DMS153 (cell line): ENCODE data around the gene KCNMA1.
"Not testable (repeated sequence)": the region's sequence is repeated elsewhere in the genome, so short reads cannot be mapped to it uniquely, and the experiment has no call there.

Source experiments
- DNase-seq: peaks from one replicate; lab custom pipeline; 2025; lab: John Stamatoyannopoulos, UW

The KCNMA1 gene

DNA sequence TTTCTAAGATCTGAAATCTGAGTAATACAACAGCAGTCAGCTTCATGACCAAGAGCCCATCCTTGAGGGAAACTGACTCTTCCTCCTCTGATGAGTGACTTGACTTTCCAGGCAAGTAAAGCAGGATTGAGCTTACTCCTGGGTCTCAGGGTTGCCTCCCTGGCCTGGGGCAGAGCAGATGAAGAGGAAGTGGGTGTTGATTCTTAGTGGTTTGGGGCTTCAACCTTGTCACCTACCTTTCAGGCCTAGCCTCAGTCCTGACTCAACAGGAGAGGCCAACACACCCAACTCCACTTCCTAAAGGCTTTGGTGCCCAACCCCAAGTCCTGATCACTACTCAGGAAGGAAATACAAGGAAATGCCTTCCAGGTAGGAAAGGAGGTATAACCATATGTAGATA lies 54.1 kb downstream of the KCNMA1 start:
- DNase-seq, result no peak

DNA sequence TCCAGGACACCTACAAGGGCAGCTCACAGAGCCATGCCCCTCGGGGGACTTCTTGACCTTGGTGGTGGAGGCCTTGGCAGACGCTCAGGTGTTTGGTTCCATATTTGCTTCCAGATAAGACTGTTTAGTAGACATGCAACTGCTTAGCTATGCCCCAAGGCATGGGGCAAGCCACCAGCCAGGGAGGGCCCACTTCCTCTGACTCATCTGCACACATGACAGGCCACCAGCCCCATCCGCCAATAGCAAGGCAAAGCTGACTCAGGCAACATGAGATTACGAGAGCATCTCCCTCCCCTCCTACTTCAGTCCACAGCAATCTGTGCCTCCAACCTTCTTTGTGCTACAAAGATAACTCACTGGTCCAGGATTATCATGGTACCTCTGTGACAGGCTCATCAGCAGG lies 54.9 kb downstream of the KCNMA1 start:
- no peak for DNase-seq

DNA sequence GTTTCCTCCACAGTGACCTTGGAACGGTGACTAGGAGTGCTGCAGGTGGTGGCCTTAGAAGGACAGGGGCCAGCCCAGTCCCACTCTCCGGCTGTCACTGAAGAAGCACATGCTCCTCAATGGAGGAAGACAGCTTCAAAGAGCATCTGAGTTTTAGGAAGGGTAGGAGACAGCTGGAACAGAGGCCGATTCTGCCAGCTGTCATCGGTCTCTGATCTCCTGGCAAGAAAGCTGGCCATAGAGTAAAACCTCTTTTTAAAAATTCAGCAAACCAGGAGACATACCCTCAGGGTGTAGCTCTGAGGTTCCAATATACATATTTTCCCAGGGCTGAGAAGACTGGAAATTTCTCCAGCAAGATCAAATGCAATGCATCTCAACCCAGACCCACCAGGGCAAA lies 55.9 kb downstream of the KCNMA1 start:
- DNase-seq, result no peak

DNA sequence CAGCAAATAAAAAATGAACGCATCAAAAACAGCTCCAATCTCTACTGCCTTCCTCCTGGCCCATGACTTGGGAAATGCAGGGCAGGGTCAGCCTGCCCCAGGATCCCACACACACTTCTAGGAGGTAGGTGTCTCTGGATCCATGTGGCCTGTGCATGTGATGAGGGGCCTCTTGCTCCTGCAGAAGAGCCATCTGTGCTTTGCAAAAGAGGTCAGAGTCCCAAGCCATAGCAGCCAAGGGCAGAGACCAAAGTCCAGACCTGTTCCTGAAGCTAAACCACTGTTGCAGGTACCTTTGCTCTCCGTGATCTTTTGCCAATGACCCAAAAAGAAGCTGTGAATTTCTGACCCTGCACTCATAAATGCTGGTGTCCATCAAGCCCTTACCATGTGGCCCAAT lies 57.1 kb downstream of the KCNMA1 start:
- no peak for DNase-seq

DNA sequence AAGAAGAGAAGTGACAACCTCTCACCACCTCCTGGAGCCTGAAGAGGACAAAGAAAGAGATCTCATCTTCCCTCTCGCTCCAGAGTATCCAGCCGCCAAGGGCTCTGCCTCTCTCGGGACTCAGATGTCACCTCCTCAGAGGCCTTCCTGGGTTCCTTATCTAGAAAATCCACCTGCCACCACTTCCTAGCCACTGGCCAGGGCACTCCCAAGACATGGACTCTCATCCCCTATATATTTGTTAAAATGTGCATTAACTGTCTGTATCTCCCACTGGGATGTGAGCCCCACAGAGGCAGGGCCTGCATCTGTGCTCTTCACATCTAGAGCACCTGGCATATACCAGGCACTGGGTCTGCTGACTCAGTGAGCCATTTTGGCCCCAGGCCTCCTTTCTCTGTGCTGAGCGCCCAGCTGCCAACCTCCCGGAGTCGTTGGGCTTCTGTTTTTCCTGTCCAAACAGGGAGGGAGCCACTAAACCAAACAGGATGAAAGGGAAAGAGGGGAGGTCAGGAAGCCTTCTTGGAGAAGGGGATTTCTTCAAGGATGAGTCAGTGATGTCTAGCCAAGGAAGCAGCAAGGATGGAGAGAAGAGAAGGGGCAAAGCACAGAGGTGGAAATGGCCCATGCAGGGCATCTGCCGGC lies 58.9 kb downstream of the KCNMA1 start:
- DNase-seq, result no peak

DNA sequence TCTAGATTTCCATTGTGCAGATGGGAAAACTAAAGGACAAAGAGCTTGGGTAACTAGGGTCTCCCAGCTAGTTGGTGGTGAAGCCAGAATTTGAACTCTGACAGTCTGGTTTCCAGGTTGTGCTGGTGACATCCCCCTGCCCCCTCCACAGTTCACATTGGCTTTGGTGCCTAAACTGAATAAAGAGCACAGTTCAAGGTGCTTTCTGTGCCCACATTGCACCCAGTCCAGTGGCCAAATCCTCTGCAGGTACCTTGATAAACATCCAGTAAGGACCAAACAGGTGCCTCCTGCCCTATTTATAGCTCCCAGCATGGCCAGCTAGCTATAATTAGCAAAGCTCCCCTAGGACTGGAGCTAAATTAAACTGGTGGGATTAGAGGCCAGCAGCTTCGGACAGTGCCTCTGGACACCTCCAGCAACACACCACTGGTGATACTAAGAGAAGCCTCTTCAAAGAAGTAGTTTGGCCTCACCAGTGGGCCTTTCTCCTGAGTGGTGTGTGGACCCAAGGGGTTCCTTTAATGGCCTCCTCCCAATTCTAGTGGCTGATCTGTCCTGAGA lies 59.9 kb downstream of the KCNMA1 start:
- no peak for DNase-seq

DNA sequence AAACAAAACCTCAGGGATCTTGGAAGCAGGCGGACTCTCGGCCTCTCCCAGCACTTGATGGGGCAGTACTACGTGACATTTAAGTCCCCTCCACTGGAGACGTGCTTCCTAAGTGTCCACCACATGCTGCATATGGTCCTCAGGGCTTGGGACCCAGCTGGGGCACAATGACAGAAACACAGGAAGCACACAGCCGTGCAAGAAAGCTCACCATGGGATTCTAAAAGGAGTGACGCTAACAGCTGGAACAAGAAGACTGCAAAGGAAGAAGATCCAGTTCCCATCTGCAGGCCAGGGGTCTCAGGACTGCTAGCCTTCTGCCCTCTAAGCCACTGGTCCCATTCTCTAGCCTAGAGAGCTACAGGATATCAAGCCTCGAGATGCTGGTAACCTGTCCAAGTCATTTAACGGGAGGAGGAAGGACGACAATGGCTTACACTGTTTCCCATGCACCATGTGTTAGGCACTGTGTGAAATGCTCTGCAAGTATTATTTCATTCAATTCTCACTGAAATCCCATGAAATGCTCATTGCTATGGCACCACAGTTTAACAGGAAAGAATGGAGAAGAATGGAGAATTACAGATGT lies 61.1 kb downstream of the KCNMA1 start:
- no peak for DNase-seq

DNA sequence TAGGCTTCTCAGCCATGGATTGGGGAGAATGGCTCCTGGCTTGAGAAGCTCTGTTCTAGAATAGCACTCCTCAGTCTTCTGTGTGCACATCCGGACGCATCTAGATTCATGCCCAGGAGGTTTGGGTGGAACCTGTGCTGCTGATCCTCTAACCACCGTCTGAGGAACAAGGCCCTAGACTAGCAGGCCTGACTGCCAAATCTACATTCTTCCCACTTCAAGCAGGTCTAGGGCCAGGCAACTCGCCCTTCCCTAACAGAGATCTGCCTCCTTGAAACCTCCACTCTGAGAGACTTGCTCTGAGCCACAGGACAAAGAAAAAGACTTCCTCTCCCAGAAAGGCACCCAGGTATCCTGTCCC lies 61.6 kb downstream of the KCNMA1 start:
- no peak for DNase-seq

DNA sequence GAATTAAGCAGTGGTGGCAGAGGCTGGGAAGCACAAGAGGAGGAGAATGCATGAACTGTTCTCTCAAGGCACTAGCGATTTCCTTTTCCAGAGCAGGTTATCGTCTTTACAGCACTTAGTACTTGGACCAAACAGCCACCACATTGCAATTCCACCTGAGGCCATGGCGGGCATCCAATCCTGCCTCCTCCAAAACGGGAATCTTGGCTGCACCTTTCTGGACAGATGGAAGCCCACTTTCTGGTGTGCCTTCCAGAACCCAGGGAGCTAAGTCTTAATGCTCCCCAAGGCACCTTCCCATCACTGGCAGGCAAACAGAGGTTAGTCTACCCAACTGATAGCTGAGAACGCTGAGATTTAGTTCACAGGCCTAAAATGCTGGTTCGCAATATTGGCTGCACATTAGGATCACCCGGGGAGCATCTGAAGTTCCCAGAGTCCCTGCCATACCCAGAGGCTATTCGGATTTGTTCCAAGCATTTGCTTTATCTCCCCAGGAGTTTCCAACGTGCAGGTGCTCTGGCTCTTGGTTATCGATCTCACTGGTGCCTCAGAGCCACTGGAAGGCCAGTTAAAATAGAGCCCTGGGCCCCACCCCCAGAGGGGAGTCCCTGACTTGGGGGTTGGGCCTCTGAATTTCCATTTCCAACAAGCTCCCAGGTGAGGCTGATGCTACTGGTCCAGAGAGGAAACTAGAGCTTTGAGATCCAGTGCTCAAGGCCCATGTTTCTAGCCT lies 62.2 kb downstream of the KCNMA1 start:
- DNase-seq, result no peak

DNA sequence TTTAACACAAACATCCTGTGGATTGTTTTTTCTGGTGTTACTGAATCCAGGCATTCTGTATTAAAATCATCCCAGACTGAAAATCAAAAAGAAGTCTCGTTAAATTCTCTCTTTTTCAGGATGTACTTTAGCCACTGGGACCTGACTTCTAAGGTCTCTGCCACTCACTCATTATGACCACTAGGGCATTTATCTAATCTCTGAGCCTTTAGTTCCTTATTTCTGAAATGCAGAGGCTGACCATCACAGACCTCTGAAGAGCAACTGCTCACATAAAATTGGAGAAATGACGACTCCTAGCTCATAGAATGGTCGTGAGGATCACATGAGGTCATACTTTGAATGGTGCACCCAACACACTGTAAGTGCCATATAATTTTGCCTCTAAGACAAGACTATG lies 63.2 kb downstream of the KCNMA1 start:
- no peak for DNase-seq

DNA sequence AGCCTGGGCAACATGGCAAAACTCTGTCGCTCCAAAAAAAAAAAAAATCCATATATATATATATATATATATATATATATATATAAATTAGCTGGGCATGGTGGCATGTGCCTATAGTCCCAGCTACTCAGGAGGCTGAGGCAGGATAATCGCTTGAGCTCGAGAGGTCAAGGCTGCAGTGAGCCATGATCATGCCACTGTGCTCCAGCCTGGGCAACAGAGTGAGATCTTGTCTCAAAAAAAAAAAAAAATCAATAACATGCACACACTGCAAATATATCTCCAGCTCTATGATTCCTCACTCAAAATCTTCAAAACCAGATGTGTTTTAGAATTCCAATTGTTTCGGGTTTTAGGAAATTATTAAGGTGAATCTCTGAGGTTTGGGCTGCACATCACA lies 65.1 kb downstream of the KCNMA1 start:
- DNase-seq, result not testable (repeated sequence)

DNA sequence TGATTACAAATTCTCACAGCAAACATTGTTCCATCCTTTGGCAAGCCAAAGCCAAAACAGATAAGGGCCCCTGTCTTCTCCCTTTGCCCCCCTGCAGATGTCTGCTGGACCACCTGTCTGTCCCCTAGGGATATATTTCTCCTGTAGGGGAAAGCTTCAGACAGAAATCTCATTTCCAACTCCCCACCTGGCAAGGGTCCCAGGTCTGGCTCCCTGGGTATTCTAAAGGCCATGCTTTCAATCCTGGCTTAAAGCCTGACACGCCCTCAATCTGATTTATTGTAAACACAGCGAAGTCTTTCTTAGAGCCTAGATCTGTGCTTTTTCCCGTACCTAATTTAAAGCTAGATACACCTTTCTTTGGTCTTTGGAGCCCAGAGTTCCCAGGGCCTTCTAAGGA lies 66.1 kb downstream of the KCNMA1 start:
- peak; percentile 38 for DNase-seq

DNA sequence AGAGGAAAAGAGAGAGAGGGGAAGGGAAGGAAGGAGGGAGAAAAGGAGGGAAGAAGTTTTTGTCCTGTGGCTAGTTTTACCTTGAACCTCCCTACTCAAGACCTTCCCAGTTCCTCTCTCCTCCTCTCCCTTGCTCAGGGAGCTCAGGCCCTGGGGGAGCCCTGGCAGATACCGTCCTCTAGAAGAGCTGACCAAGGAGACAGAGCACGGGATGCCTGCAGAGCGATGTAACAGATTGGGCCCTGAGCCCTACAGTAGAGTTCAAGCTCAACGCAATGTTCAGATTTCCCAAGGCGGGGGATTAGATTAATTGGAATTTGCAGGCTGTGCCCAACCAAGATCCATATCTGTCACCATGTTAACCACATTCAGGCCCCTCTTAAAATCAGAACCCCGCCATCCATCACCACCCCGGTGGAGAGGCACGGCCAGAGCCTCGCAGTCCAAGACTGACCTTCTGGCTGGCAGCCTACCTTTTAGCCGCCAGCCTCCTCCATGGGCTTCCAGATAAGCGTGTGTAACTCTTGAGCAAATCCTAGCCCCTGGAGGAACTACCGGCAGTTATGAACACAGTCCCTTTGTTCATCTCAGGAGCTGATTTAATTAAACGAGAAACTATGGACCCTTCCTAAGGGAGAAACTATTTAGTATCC lies 70.6 kb downstream of the KCNMA1 start:
- DNase-seq, result no peak

DNA sequence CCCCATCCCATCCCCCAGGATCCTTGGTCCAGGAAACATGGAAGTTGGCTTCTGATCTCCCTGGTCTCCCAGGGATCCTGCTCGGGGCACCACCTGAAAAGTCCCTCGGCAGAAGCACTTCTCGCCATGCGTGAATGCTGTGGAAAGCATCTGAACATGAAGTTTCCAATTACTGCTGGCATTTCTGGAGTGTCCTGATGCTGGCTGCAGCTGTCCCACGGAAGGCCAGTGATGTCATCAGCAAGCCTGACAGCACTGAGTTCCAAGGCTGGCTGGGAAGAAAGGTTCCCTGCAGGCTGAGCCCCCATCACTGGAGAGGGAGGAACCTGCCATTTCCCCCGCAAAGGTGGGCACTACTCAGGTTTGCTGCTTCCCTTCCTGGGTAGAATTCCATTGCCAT lies 71.4 kb downstream of the KCNMA1 start:
- DNase-seq, result no peak

DNA sequence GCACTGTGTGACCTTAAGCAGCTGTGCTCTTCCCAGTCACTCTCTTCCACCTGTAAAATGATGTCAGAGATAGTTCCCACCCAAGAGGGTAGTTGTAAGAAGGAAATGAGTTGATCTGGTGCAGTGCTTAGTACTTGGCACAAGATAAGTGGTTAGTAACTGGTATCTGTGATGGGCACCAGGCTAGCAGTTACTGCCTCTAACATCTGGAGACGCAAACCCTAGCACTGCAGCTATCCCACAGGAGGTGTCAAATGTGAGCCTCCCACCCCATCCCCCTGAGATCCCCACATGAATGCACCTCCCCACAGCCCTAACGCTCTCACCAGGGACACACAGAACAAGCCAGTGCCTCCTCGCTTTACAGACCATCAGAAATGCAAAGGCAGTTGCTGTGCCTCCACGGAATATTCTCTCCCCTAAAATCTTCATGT lies 72.0 kb downstream of the KCNMA1 start:
- no peak for DNase-seq

DNA sequence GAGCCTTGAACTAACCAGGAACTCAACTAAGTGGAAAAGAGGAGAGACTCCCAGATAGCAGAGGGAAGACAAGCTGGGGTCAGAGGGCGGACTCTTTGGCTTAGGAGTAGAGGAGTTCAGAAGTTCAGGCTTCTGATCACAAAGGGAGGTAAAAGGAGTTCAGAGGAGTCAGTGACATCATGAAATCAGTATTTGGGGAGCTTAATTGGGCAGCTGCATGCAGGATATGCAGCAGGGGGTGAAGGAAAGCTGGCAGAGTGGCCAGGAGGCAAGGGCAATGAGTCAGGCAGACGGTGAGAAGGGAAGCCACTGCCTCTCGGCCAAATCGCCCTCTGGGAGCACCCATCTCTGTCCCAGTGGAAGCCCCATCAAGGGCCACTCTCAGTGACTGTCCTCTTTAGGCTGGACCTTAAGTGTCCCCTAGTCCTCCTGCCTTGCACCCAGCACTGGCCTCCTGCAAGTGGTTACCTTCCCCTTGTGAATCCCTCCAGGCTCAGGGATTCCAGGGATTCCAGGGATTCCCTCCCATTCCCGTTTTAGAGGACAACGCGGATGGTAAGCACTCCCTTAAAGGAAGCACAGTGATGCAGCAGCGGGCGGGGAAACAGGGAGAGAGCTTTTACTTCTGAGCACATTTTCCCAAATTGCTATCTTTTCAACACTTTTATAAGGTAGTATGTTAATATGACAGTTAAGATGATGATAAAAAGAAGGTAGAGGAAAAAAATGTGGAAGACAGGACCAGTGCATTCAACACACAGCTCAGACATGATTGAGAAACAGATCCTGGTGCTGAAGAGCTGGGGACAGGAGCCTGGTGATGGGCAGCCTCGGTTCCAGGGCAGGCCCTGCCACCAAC lies 72.6 kb downstream of the KCNMA1 start:
- no peak for DNase-seq

DNA sequence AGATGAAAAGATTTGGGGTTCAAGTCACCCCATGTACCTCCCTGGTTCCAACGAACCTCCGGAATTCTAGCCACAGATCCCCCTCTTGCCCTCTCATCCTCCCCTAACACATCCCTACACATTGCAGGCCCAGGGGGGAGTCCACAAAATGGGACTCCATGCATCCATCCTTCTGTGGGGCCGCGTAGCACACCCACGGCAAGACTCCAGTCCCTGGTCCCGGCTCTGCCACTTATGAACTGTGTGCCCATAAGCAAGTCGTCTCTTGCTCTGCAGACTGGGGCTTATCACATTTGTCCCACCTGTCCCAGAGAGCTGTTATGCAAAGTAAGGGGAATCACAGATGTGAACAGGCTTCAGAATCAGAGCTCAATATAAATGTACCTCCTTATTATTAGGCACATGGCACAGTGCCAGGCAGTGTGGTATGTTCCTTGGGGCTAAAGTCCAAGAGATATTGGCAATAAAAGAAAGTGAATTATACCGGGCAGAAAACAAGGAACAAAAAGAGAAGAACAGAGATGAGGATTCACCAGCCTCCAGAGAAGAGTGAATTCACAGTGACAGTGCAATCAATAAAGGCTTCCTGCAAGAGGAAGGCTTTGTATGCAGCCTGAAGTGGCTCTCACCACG lies 73.9 kb downstream of the KCNMA1 start:
- no peak for DNase-seq

DNA sequence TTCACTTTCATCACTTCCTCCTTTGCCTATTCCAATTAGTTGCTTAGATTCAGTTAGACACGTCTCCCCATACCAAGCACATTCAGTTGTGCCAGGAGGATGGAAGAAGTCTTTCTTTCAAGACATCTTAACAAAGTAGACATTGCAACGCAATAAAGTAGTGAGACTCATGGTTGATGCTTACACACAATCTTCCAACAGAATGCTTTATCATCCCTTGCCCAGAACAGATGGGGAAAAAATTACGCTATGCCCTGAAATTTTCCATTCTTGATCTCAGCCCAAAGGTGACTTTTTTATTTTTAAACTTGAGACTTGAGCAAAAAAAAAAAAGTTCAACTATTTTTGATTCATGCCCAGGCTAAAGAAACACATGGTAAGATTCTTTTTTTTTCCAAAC lies 74.9 kb downstream of the KCNMA1 start:
- no peak for DNase-seq

DNA sequence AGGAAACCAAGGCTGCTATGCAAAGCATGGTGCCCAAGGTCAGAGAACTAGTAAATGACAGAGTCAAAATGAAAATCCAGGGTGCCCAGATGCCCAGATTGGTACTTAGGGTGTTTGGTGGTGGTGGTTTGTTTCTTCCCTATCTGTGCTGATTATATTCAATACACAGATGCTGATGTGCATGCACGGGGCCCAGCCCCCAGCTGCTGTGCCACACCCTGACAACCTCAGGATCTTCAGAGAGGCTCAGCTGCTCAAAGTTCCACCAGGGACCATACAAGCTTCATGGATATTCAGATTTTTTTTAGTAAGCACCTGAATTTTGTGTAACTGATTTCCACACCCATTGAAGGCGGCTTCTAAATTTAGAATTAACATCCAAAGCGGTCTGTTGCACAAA lies 75.6 kb downstream of the KCNMA1 start:
- no peak for DNase-seq

DNA sequence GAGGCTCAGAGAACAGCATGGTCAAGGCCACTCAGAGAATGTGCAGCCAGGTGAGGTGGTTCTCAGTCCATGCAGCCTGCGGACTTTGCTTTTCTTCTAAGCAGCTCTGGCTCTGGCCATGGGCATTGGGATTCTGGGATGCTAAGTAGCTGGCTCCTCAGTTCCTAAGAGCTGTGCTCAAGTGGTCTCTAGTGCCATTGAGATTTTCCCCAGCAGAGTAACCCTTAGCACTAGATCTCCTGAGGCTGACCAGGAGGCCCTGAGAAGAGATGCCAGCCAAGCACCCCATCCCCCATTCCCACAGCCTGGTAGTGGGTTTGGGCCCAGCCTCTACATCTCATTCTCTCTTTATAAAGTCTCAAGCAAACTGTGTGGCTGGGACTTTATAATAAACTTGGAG lies 77.1 kb downstream of the KCNMA1 start:
- no peak for DNase-seq

DNA sequence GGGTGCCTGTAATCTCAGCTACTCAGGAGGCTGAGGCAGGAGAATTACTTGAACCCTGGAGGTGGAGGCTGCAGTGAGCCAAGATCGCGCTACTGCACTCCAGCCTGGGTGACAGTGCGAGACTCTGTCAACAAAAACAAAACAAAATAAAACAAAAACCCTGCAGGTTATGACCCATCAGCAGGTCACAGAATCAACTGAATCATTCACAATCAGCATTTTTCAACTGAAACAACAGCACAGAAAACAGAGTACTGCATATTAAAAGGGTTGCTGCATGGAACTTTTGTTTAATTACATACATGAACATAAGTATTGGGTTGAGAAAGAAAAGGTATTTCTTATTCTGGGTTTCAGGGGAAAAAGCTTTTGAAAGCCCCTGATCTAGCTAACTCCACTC lies 77.6 kb downstream of the KCNMA1 start:
- DNase-seq, result no peak
